HepG2 (cell line): Measurements from ENCODE around the gene RNF114. TPM values are rescaled to one million over a fixed set of nuclear protein-coding genes. Genes with fewer than 3 reads are reported as not detected.
A peak's percentile ranks its signal among the peaks of the same experiment; 100 is the strongest.

Experiments used
- CBX2 ChIP-seq, 2 experiments: fragments of 200-600 bp in 1 of 2; sonication (generic); formaldehyde crosslinking in 1 of 2; IDR thresholded peaks; 2 replicates each; pipeline versions ENCODE4 v1.7.0 to v1.8.1; 2018 to 2022; ENCODE audit warnings: low read depth in 2 of 2, low read length in 1 of 2, mild to moderate bottlenecking in 1 of 2, missing genetic modification reagents in 1 of 2
- KLF16 ChIP-seq, 2 experiments: sonication (generic) in 1 of 2; formaldehyde crosslinking in 1 of 2; IDR thresholded peaks; 2 replicates each; pipeline versions ENCODE4 v1.6.1 to v1.8.0; 2016 to 2023; ENCODE audit warnings: missing genetic modification reagents in 2 of 2, missing compliant biosample characterization in 1 of 2
- NFE2 ChIP-seq: sonication (generic); formaldehyde crosslinking; IDR thresholded peaks from 2 replicates; pipeline ENCODE4 v1.4.0; 2020; ENCODE audit warnings: missing genetic modification reagents
- NFYB ChIP-seq: sonication (generic); formaldehyde crosslinking; IDR thresholded peaks from 2 replicates; pipeline ENCODE4 v1.4.0; 2020; ENCODE audit warnings: missing genetic modification reagents
- PAX8 ChIP-seq: sonication (generic); formaldehyde crosslinking; IDR thresholded peaks from 2 replicates; pipeline ENCODE4 v1.8.0; 2022; ENCODE audit warnings: mild to moderate bottlenecking, missing genetic modification reagents, borderline replicate concordance
- ZNF556 ChIP-seq: sonication (generic); formaldehyde crosslinking; IDR thresholded peaks from 2 replicates; pipeline ENCODE4 v1.4.0; 2020; ENCODE audit warnings: mild to moderate bottlenecking, missing genetic modification reagents, borderline replicate concordance
- ZNF577 ChIP-seq: sonication (generic); formaldehyde crosslinking; IDR thresholded peaks from 2 replicates; pipeline ENCODE4 v1.4.0; 2020; ENCODE audit warnings: mild to moderate bottlenecking, low read depth, missing genetic modification reagents, borderline replicate concordance
- ZNF768 ChIP-seq: sonication (generic); formaldehyde crosslinking; IDR thresholded peaks from 2 replicates; pipeline ENCODE4 v1.4.0; 2020; ENCODE audit warnings: missing genetic modification reagents
- ZNF776 ChIP-seq: sonication (generic); formaldehyde crosslinking; IDR thresholded peaks from 2 replicates; pipeline ENCODE4 v1.4.0; 2020; ENCODE audit warnings: mild to moderate bottlenecking, missing genetic modification reagents
- ZSCAN29 ChIP-seq: sonication (generic); formaldehyde crosslinking; conservative IDR thresholded peaks from 2 replicates; pipeline ENCODE4 v1.4.0; 2020; ENCODE audit warnings: mild to moderate bottlenecking, missing genetic modification reagents
- ZSCAN31 ChIP-seq: sonication (generic); formaldehyde crosslinking; IDR thresholded peaks from 2 replicates; pipeline ENCODE4 v1.5.0; 2020; ENCODE audit warnings: low read depth, mild to moderate bottlenecking, missing genetic modification reagents
- polyA plus RNA-seq, 8 experiments: library from polyadenylated mRNA; depleted of rRNA in 3 of 8; stranded (reverse) in 7 of 8; unstranded in 1 of 8; fragments of >200 nt; fragmentation: Illumina TruSeq in 4 of 8; extraction: Trizol in 4 of 8; gene quantifications; 2 replicates each; pipeline versions ENCODE4 v1.2.1 to v1.2.3, GENCODE V29; 2011 to 2016; ENCODE audit warnings: low read depth in 4 of 8, missing spikeins in 1 of 8, mixed read lengths in 1 of 8; ENCODE audit not compliant: insufficient read depth in 1 of 8
- total RNA-seq, 5 experiments: library from RNA; depleted of rRNA; stranded (reverse); fragments of >200 nt; fragmentation: Illumina TruSeq; extraction: Trizol; gene quantifications; 2 replicates each; pipeline ENCODE4 v1.2.3, GENCODE V29; 2016; ENCODE audit warnings: low read depth in 1 of 5
- TF ChIP-seq, protein P1 (sequence below): sonication (generic); formaldehyde crosslinking; IDR thresholded peaks from 2 replicates; pipeline ENCODE4 v1.5.0; 2020; ENCODE audit warnings: mild to moderate bottlenecking, missing genetic modification reagents, borderline replicate concordance
- TF ChIP-seq, protein P2 (sequence below): sonication (generic); formaldehyde crosslinking; IDR thresholded peaks from 2 replicates; pipeline ENCODE4 v1.4.0; 2020; ENCODE audit warnings: missing genetic modification reagents, borderline replicate concordance
- TF ChIP-seq, protein P3 (sequence below): sonication (generic); formaldehyde crosslinking; IDR thresholded peaks from 2 replicates; pipeline ENCODE4 v1.9.0; 2021; ENCODE audit warnings: missing genetic modification reagents, mild to moderate bottlenecking, borderline replicate concordance
- TF ChIP-seq, protein P4 (sequence below): IDR thresholded peaks from 2 replicates; pipeline ENCODE4 v1.6.1; 2018; ENCODE audit warnings: missing genetic modification reagents, mild to moderate bottlenecking, missing compliant biosample characterization
- TF ChIP-seq, protein P5 (sequence below): sonication (generic); formaldehyde crosslinking; IDR thresholded peaks from 2 replicates; pipeline ENCODE4 v1.5.1; 2020; ENCODE audit warnings: missing genetic modification reagents, mild to moderate bottlenecking, borderline replicate concordance

Gene RNF114
- total and polyA plus RNA-seq, 2 of the 13 experiments (the other 11 are each of a cell fraction or from before 2014, with no cell fraction given): 119 to 126 TPM

DNA sequence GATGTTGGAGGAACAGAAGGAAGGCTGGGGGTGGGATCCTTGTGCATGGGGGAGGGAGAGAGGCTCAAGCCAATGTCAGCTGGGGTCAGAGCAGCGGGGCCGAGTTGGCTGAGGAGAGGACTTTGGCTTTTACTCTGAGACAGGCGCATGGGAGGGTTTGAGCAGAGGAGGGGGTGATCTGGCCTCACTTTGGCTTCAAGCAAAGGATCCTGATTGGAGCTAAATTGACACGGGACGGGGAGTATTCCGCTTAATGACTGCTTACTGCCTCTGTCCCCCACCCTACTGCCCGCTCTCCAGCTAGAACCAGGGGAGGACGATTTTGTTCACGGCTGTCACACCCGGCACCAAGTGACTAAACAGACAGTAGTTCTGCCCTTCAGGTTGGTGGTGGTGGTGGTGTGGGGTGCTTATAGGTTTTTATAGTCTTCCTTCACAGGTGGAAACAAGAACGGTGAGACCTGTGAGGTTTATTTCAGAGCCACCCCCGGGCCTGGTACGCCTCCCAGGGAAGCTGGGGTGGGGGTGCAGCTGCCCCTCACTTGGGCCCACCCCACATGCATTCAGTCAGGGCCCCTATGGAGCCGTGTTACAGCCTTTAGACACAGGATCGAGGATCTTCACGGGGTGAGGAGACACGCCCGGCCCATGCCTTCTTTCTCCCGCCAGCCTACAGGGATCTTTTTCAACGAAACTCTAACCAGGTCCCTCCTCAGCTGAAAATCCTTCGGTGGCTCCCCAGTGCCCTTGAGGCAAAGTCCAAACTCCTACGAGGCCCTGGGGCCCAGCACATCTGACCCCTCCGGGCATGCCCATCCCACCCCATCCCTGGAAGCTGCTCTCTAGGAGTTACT is 45.2 kb downstream of the RNF114 start (continued):
- TF ChIP-seq, protein P1, sequence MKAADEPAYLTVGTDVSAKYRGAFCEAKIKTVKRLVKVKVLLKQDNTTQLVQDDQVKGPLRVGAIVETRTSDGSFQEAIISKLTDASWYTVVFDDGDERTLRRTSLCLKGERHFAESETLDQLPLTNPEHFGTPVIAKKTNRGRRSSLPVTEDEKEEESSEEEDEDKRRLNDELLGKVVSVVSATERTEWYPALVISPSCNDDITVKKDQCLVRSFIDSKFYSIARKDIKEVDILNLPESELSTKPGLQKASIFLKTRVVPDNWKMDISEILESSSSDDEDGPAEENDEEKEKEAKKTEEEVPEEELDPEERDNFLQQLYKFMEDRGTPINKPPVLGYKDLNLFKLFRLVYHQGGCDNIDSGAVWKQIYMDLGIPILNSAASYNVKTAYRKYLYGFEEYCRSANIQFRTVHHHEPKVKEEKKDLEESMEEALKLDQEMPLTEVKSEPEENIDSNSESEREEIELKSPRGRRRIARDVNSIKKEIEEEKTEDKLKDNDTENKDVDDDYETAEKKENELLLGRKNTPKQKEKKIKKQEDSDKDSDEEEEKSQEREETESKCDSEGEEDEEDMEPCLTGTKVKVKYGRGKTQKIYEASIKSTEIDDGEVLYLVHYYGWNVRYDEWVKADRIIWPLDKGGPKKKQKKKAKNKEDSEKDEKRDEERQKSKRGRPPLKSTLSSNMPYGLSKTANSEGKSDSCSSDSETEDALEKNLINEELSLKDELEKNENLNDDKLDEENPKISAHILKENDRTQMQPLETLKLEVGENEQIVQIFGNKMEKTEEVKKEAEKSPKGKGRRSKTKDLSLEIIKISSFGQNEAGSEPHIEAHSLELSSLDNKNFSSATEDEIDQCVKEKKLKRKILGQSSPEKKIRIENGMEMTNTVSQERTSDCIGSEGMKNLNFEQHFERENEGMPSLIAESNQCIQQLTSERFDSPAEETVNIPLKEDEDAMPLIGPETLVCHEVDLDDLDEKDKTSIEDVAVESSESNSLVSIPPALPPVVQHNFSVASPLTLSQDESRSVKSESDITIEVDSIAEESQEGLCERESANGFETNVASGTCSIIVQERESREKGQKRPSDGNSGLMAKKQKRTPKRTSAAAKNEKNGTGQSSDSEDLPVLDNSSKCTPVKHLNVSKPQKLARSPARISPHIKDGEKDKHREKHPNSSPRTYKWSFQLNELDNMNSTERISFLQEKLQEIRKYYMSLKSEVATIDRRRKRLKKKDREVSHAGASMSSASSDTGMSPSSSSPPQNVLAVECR (CRISPR knock-in tag): peak; percentile 38; the same call in 1 of the 2 replicates
- peak; percentile 71; the same call in 1 of the 2 replicates for TF ChIP-seq CBX2 (IDR thresholded peaks at IDR 0.05; ENCODE audit: low read depth, low read length)
- no peak for TF ChIP-seq CBX2 (CRISPR knock-in tag; IDR thresholded peaks at IDR 0.05; ENCODE audit: low read depth)
- TF ChIP-seq, protein P2, sequence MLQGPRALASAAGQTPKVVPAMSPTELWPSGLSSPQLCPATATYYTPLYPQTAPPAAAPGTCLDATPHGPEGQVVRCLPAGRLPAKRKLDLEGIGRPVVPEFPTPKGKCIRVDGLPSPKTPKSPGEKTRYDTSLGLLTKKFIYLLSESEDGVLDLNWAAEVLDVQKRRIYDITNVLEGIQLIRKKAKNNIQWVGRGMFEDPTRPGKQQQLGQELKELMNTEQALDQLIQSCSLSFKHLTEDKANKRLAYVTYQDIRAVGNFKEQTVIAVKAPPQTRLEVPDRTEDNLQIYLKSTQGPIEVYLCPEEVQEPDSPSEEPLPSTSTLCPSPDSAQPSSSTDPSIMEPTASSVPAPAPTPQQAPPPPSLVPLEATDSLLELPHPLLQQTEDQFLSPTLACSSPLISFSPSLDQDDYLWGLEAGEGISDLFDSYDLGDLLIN (CRISPR knock-in tag): 0 out of 2 replicates have a peak, but pooled peaks have one; percentile 29
- TF ChIP-seq NFYB (CRISPR knock-in tag): peak; percentile 42; the same call in 1 of the 2 replicates
- TF ChIP-seq ZNF556 (CRISPR knock-in tag): peak; percentile 53; the same call in 1 of the 2 replicates
- no peak for TF ChIP-seq NFE2 (CRISPR knock-in tag)
- TF ChIP-seq PAX8 (CRISPR knock-in tag): 0 out of 2 replicates have a peak, but pooled peaks have one; percentile 28
- no peak for TF ChIP-seq KLF16 (CRISPR knock-in tag; IDR thresholded peaks at IDR 0.05)
- TF ChIP-seq, protein P3, sequence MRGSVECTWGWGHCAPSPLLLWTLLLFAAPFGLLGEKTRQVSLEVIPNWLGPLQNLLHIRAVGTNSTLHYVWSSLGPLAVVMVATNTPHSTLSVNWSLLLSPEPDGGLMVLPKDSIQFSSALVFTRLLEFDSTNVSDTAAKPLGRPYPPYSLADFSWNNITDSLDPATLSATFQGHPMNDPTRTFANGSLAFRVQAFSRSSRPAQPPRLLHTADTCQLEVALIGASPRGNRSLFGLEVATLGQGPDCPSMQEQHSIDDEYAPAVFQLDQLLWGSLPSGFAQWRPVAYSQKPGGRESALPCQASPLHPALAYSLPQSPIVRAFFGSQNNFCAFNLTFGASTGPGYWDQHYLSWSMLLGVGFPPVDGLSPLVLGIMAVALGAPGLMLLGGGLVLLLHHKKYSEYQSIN (CRISPR knock-in tag): no peak
- TF ChIP-seq, protein P4, sequence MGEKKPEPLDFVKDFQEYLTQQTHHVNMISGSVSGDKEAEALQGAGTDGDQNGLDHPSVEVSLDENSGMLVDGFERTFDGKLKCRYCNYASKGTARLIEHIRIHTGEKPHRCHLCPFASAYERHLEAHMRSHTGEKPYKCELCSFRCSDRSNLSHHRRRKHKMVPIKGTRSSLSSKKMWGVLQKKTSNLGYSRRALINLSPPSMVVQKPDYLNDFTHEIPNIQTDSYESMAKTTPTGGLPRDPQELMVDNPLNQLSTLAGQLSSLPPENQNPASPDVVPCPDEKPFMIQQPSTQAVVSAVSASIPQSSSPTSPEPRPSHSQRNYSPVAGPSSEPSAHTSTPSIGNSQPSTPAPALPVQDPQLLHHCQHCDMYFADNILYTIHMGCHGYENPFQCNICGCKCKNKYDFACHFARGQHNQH (CRISPR knock-in tag): peak; percentile 30; the same call in 1 of the 2 replicates
- 0 out of 2 replicates have a peak, but pooled peaks have one; percentile 61 for TF ChIP-seq ZSCAN29 (CRISPR knock-in tag)
- 0 out of 2 replicates have a peak, but pooled peaks have one; percentile 22 for TF ChIP-seq ZNF768 (CRISPR knock-in tag)
- TF ChIP-seq ZNF577 (CRISPR knock-in tag): no peak
- TF ChIP-seq, protein P5, sequence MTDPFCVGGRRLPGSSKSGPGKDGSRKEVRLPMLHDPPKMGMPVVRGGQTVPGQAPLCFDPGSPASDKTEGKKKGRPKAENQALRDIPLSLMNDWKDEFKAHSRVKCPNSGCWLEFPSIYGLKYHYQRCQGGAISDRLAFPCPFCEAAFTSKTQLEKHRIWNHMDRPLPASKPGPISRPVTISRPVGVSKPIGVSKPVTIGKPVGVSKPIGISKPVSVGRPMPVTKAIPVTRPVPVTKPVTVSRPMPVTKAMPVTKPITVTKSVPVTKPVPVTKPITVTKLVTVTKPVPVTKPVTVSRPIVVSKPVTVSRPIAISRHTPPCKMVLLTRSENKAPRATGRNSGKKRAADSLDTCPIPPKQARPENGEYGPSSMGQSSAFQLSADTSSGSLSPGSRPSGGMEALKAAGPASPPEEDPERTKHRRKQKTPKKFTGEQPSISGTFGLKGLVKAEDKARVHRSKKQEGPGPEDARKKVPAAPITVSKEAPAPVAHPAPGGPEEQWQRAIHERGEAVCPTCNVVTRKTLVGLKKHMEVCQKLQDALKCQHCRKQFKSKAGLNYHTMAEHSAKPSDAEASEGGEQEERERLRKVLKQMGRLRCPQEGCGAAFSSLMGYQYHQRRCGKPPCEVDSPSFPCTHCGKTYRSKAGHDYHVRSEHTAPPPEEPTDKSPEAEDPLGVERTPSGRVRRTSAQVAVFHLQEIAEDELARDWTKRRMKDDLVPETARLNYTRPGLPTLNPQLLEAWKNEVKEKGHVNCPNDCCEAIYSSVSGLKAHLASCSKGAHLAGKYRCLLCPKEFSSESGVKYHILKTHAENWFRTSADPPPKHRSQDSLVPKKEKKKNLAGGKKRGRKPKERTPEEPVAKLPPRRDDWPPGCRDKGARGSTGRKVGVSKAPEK (CRISPR knock-in tag): peak; percentile 88; the same call in 1 of the 2 replicates
- no peak for TF ChIP-seq ZSCAN31 (CRISPR knock-in tag)
- TF ChIP-seq ZNF776 (CRISPR knock-in tag): no peak
